Vagina (tissue), 2 donors: ENCODE measurements around the gene IRF1.

ENCODE experiments used
- POLR2A ChIP-seq, 2 donors: fragments of 450-650 bp; IDR thresholded peaks; one replicate each; pipeline ENCODE4 v1.6.1; 2017; ENCODE audit warnings: antibody characterized with exemption in 2 of 2, mild to moderate bottlenecking in 2 of 2, moderate library complexity in 2 of 2
- POLR2AphosphoS5 ChIP-seq, 2 donors: sonication (generic); formaldehyde crosslinking; IDR thresholded peaks; one replicate each; pipeline ENCODE4 v1.9.0; 2017; ENCODE audit warnings: antibody characterized with exemption in 2 of 2, mild to moderate bottlenecking in 2 of 2, low read depth in 1 of 2; ENCODE audit not compliant: insufficient read depth in 1 of 2
- TF ChIP-seq, protein P1 (sequence below), 3 experiments: fragments of 450-650 bp in 2 of 3; fragments of 200-600 bp in 1 of 3; sonication (generic) in 1 of 3; IDR thresholded peaks; one replicate each; pipeline ENCODE4 v1.5.1; 2017 to 2019; ENCODE audit warnings: antibody characterized with exemption in 3 of 3, mild to moderate bottlenecking in 2 of 3, moderate library complexity in 2 of 3

GRCh38 chr5:132455614-132456115 is 34.9 kb downstream of the IRF1 start:
- TF ChIP-seq, protein P1, sequence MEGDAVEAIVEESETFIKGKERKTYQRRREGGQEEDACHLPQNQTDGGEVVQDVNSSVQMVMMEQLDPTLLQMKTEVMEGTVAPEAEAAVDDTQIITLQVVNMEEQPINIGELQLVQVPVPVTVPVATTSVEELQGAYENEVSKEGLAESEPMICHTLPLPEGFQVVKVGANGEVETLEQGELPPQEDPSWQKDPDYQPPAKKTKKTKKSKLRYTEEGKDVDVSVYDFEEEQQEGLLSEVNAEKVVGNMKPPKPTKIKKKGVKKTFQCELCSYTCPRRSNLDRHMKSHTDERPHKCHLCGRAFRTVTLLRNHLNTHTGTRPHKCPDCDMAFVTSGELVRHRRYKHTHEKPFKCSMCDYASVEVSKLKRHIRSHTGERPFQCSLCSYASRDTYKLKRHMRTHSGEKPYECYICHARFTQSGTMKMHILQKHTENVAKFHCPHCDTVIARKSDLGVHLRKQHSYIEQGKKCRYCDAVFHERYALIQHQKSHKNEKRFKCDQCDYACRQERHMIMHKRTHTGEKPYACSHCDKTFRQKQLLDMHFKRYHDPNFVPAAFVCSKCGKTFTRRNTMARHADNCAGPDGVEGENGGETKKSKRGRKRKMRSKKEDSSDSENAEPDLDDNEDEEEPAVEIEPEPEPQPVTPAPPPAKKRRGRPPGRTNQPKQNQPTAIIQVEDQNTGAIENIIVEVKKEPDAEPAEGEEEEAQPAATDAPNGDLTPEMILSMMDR (IDR thresholded peaks at IDR 0.05): no peak
- TF ChIP-seq POLR2A (IDR thresholded peaks at IDR 0.05): no peak
- no peak for TF ChIP-seq POLR2AphosphoS5 (IDR thresholded peaks at IDR 0.05; ENCODE audit: insufficient read depth in 1 of 2, low read depth in 1 of 2)
